ENCODE measurements around the gene ELOB. TPM values are rescaled to one million over a fixed set of nuclear protein-coding genes. Genes with fewer than 3 reads are reported as not detected.
A peak's percentile ranks its signal among the peaks of the same experiment; 100 is the strongest.

ELOB gene
- total and polyA plus RNA-seq, 2 of the 13 experiments (the other 11 are each of a cell fraction or from before 2014, with no cell fraction given): 208 to 225 TPM

GRCh38 chr16:2777231-2777902 is at the start of gene ELOB (continued):
- TF ChIP-seq, protein P1, sequence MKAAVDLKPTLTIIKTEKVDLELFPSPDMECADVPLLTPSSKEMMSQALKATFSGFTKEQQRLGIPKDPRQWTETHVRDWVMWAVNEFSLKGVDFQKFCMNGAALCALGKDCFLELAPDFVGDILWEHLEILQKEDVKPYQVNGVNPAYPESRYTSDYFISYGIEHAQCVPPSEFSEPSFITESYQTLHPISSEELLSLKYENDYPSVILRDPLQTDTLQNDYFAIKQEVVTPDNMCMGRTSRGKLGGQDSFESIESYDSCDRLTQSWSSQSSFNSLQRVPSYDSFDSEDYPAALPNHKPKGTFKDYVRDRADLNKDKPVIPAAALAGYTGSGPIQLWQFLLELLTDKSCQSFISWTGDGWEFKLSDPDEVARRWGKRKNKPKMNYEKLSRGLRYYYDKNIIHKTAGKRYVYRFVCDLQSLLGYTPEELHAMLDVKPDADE (CRISPR knock-in tag; IDR thresholded peaks at IDR 0.05): no peak
- peak; percentile 47 for TF ChIP-seq ZNF609 (CRISPR knock-in tag; IDR thresholded peaks at IDR 0.05; ENCODE audit: borderline replicate concordance)
- no peak for TF ChIP-seq AHDC1 (CRISPR knock-in tag; IDR thresholded peaks at IDR 0.05; ENCODE audit: borderline replicate concordance)
- TF ChIP-seq ATF7 (IDR thresholded peaks at IDR 0.05): no peak
- TF ChIP-seq ATF7 (CRISPR knock-in tag; IDR thresholded peaks at IDR 0.05): no peak
- no peak for TF ChIP-seq ZNF597 (CRISPR knock-in tag; IDR thresholded peaks at IDR 0.05)
- no peak for TF ChIP-seq ZNF484 (CRISPR knock-in tag; IDR thresholded peaks at IDR 0.05; ENCODE audit: borderline replicate concordance, low read depth)
- no peak for TF ChIP-seq TBX3 (IDR thresholded peaks at IDR 0.05; ENCODE audit: borderline replicate concordance)
- TF ChIP-seq ZBTB44 (CRISPR knock-in tag; IDR thresholded peaks at IDR 0.05): no peak; the same call in 1 of the 2 replicates
- 0 out of 2 replicates have a peak, but pooled peaks have one; percentile 30 for TF ChIP-seq HOXD1 (CRISPR knock-in tag; IDR thresholded peaks at IDR 0.05)
- TF ChIP-seq ZBTB7A (CRISPR knock-in tag; IDR thresholded peaks at IDR 0.05): no peak
- no peak for TF ChIP-seq ZBTB8A (CRISPR knock-in tag; IDR thresholded peaks at IDR 0.05; ENCODE audit: borderline replicate concordance, low read depth)
- no peak for TF ChIP-seq ZNF232 (CRISPR knock-in tag; IDR thresholded peaks at IDR 0.05; ENCODE audit: borderline replicate concordance)
- TF ChIP-seq SUZ12 (IDR thresholded peaks at IDR 0.05; ENCODE audit: low read depth, low read length): peak; percentile 49; the same call in 1 of the 2 replicates

Measured in HepG2 (cell line).